Fibroblast of peridontal ligament (primary cell): ENCODE measurements around the gene PCSK1.
"Not testable (repeated sequence)": the region's sequence is repeated elsewhere in the genome, so short reads cannot be mapped to it uniquely, and the experiment has no call there.

Source experiments
- DNase-seq: peaks from one replicate; pipeline ENCODE4 v3.0.0-alpha.2; 2010; ENCODE audit errors: extremely low read depth

The PCSK1 gene

DNA sequence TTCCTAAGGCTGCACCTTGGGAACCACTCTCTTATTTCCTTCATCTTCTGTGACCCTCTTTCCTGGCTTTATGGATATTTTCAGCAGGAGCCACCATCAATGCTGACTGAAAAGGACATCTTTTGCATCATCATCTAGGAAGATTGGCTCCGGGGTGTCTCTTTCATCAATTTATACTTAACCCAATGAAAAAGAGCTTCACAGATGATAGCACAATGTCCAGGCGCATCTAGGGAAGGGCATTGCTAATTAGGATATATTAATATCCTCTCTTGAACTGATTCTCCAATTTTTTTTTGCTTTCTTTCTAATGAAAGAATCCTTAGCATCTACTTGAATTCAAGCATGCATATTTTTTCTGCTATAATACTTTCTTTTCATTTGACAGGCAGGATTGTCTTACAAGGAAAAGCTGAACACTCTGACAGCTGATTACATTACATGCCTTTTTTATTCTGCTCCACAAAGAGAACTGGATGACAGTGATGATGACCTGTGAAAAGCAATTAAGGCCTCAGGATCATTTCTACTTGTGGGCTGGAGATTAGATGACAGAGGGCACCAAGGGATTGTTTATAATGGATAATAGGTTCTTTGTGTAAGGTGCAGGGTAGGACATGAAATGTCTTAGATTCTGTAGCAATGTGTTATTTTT is 60.2 kb downstream of the PCSK1 start:
- no peak for DNase-seq

- no peak for DNase-seq
Observed at GRCh38 chr5:96370976-96371375, 62.1 kb downstream of the PCSK1 start.

DNA sequence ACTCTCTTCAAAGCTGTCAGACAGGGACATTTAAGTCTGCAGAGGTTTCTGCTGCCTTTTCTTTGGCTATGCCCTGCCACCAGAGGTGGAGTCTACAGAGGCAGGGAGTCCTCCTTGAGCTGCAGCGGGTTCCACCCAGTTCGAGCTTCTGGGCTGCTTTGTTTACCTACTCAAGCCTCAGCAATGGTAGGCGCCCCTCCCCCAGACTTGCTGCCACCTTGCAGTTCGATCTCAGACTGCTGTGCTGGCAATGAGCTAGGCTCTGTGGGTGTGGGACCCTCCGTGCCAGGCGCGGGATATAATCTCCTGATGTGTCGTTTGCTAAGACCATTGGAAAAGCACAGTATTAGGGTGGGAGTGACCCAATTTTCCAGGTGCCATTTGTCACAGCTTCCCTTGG is 65.7 kb downstream of the PCSK1 start:
- not testable (repeated sequence) for DNase-seq

DNA sequence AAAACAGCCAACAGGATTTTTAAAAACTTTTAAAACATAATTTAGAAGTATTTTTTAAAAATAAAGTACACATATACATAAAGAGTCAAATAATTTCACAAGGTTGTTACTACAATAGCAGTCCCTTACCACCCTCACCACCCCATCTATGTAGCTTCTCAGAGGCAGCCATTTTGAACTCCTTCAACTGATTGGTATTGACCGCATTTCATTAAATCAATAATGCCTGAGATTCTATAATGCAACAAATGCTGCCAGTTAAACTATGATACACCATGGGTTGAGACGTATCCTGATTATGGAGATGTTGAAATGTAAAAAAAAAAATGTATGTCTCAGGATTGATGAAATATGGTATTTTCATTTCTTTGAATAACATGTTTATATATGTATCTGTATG is 78.8 kb downstream of the PCSK1 start:
- DNase-seq: no peak

- no peak for DNase-seq
Observed at GRCh38 chr5:96353220-96353619, 79.8 kb downstream of the PCSK1 start.

DNA sequence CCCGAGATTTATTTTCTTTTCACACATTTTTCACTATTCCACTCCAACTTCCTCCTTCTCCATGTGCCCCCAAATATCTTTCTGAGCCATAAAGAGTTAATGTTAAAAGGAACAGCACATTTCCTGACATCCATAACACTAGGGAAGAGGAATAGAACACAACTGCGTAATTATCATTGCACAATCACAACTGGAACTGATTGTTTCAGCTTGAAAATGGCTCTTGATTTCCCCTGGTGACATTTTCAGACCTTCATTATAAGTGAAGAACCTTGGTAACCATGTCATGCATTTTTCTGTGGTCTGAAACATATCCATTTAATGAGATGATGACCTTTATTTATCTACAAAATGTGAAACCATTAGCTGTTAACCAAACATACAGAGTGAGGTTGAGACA is 82.4 kb downstream of the PCSK1 start:
- DNase-seq: no peak

GRCh38 chr5:96348536-96348935 is 84.5 kb downstream of the PCSK1 start:
- DNase-seq: no peak

DNA sequence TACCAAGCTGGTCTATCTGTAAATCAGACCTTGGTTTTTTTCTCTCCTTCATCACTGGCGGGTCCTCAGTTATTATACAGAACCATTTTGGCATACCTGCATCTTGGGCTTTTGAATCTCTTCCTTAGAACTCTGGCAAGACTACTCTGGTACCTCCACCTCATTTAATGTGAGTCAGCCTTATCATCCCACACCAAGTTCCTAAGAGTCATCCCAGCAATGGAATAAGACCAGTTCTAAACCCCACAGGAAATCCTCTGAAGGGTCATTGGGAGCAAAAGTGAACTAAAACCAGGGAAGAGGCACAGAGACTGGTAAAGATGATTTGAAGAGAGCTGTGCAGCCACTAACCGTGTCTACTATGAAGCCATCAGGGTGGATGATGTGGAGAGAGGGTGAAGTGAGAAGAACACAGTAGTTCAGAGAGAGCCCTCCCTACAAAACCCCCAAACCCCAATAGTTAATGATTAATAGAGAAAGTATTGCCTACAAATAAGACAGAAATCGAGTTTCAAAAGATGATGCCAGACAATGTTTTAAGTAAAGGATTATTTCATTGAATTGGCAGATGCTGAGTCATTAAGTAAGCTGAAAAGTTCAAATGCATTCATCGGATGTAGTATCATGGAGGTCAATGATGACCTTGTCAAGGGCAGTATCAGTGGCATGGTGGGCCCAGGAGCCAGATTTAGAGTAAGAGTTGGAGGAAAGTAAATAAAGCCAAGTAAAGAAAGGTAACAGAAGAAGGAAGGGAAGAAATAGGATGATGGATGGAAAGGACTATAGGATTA is 85.4 kb downstream of the PCSK1 start:
- DNase-seq: no peak

GRCh38 chr5:96344678-96345577 is 88.1 kb downstream of the PCSK1 start:
- peak; percentile 90 for DNase-seq

DNA sequence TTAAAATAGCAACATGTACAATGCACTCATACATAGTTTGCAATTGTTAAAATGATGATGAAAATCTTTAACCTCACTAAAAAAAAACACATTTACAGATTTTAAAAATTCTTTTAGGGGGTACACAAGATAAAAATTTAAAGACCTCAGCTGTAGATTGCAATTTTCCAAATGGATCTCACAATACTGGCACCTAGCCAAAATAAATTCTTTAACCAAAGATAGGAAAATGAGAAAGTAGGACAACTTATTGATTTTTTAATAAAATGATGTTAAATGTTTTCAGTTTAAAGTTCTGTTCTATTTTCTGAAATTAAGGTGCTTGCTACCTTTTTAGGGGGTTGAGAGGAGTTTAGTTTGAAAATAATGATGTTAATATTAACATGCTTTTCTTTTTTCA is 90.0 kb downstream of the PCSK1 start:
- DNase-seq: no peak

DNA sequence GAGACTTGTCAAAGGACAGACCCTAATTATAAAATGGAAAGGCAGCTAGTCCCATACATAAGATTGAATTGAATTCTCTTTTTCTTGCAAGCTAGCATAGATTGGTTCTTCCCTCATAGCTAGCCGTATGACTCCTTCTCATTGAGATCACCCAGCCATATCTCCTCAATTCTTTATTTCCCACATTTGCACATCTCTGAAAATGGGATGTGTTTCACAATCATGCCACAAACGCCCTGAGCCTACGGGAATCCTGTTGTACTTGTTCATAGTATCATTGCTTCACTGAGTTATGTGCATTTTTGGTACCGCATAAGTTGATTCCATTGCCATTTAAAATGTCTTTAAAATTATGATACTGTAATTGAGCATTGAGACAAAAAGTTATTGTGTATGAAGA is 90.5 kb downstream of the PCSK1 start:
- no peak for DNase-seq
